Measurements from ENCODE around the gene CALML4.

- TF ChIP-seq CTCF (conservative IDR thresholded peaks at IDR 0.05 in 1 of 2, IDR thresholded peaks at IDR 0.05 in 1 of 2; ENCODE audit: extremely low read depth in 1 of 2, insufficient read depth in 1 of 2, low read depth in 1 of 2, low read length in 2 of 2) (no peak), EZH2 (IDR thresholded peaks at IDR 0.05; ENCODE audit: borderline replicate concordance, low read length) (no peak)
These were observed 21.4 kb downstream of the CALML4 start for GRCh38 chr15:68183616-68184315.
